Panc1 (cell line): ENCODE results near the gene MACROD2. TPM values are rescaled to one million over a fixed set of nuclear protein-coding genes. Genes with fewer than 3 reads are reported as not detected.
"Not testable (repeated sequence)": the region's sequence is repeated elsewhere in the genome, so short reads cannot be mapped to it uniquely, and the experiment has no call there.

Source experiments
- ATAC-seq: fragments of 200-7000 bp; cut with Tn5 transposase; 2 replicates; pipeline ENCODE4 v1.9.1; 2020; ENCODE audit warnings: mild to moderate bottlenecking, moderate library complexity
- BruUV-seq: library from RNA; stranded (reverse); fragments of 400-500 nt; replicated peaks from 2 replicates; lab custom pipeline; 2021; lab: Mats Ljungman, UMichigan
- CTCF ChIA-PET: fragments of 300-600 bp; sonication (Branson Sonifier 250); formaldehyde crosslinking; loops from one replicate; lab custom pipeline; 2022; ENCODE audit warnings: antibody characterized with exemption; lab: Charles Lee
- POLR2A ChIA-PET: fragments of 300-600 bp; sonication (Branson Sonifier 250); formaldehyde crosslinking; loops from one replicate; lab custom pipeline; 2022; ENCODE audit warnings: antibody characterized with exemption; lab: Charles Lee
- DNase-seq: peaks from one replicate; pipeline ENCODE4 v3.0.0-alpha.2; 2010; ENCODE audit warnings: low read depth, low spot score
- H3K27ac ChIP-seq: 2 replicates; pipeline ENCODE4 v1.5.1; 2011; ENCODE audit warnings: mild to moderate bottlenecking, low read length, inconsistent platforms
- H3K27me3 ChIP-seq: fragments of 200-500 bp; sonication (Bioruptor generic); 2 replicates; pipeline ENCODE4 v1.6.0; 2014; ENCODE audit warnings: low read length, inconsistent platforms; ENCODE audit not compliant: control insufficient read depth, insufficient read depth
- H3K36me3 ChIP-seq: fragments of 200-500 bp; sonication (Bioruptor generic); 2 replicates; pipeline ENCODE4 v1.5.1; 2014; ENCODE audit warnings: inconsistent platforms, mild to moderate bottlenecking, low read length, moderate library complexity; ENCODE audit not compliant: control insufficient read depth, insufficient read depth
- H3K4me1 ChIP-seq: 2 replicates; pipeline ENCODE4 v1.5.1; 2011; ENCODE audit warnings: inconsistent platforms, mild to moderate bottlenecking, low read length, moderate library complexity; ENCODE audit not compliant: control insufficient read depth, insufficient read depth
- H3K4me3 ChIP-seq, 2 experiments: 2 replicates each; pipeline ENCODE4 v1.5.1; 2011 to 2012; ENCODE audit warnings: low read depth in 2 of 2, low read length in 2 of 2, mild to moderate bottlenecking in 2 of 2, inconsistent platforms in 1 of 2, moderate library complexity in 1 of 2
- H3K9me3 ChIP-seq: fragments of 200-500 bp; sonication (Bioruptor generic); 2 replicates; pipeline ENCODE4 v1.5.1; 2014; ENCODE audit warnings: low read depth, mild to moderate bottlenecking, inconsistent platforms, low read length, moderate library complexity; ENCODE audit not compliant: control insufficient read depth, insufficient read depth
- CTCF ChIP-seq: fragments of 450-650 bp; IDR thresholded peaks from 2 replicates; pipeline ENCODE4 v1.5.1; 2017; ENCODE audit warnings: mild to moderate bottlenecking
- POLR2AphosphoS5 ChIP-seq: IDR thresholded peaks from 2 replicates; pipeline ENCODE4 v1.6.1; 2012; ENCODE audit warnings: mild to moderate bottlenecking, low read depth, low read length, moderate library complexity
- REST ChIP-seq, 2 experiments: IDR thresholded peaks; 2 replicates each; pipeline ENCODE4 v1.6.1; 2011 to 2012; ENCODE audit warnings: low read depth in 2 of 2, control low read depth in 1 of 2, low read length in 1 of 2, mild to moderate bottlenecking in 1 of 2, moderate library complexity in 1 of 2; ENCODE audit not compliant: insufficient read depth in 1 of 2
- SIN3A ChIP-seq: IDR thresholded peaks from 2 replicates; pipeline ENCODE4 v1.6.1; 2012; ENCODE audit warnings: low read depth, mild to moderate bottlenecking, low read length, moderate library complexity, borderline replicate concordance; ENCODE audit not compliant: insufficient read depth
- TCF7L2 ChIP-seq: IDR thresholded peaks from 2 replicates; pipeline ENCODE4 v1.6.1; 2011; ENCODE audit warnings: mild to moderate bottlenecking, low read depth, low read length, inconsistent platforms
- in situ Hi-C: cut with HindIII; loops from 2 replicates; pipeline ENCODE4 v1.10.0; 2016; ENCODE audit warnings: low sequenced_read_pairs, low pct_unique_long_range_greater_than_20kb
- intact Hi-C: fragments of 100-400 bp; cut with micrococcal nuclease; formaldehyde crosslinking; loops from one replicate; pipeline ENCODE4 v1.10.0; 2022; ENCODE audit not compliant: unreplicated experiment
- total RNA-seq: library from RNA; stranded (reverse); gene quantifications from one replicate; pipeline ENCODE4 v1.2.1, GENCODE V29; 2021; ENCODE audit not compliant: unreplicated experiment

The MACROD2 gene
- total RNA-seq, 1 experiment from 2014 or later = 1.2 TPM

GRCh38 chr20:15011631-15012030 lies 1016.3 kb downstream of the MACROD2 start:
- ChIA-PET POLR2A (no interaction called here), CTCF (no interaction called here)
- ATAC-seq (no peak), DNase-seq (no peak)
- intact Hi-C loops = no loop called here
- H3K27me3 ChIP-seq = no peaks in the 10 kb centered on the region
- no peaks in the 10 kb centered on the region for H3K36me3 ChIP-seq
- no peak overlapping the region for H3K27ac ChIP-seq
- no peaks in the 10 kb centered on the region for H3K4me1 ChIP-seq
- in situ Hi-C loops = no loop called here
- no peaks in the 10 kb centered on the region for H3K9me3 ChIP-seq
- H3K4me3 ChIP-seq = no peak overlapping the region
- TF ChIP-seq POLR2AphosphoS5 = no peak
- no peak for TF ChIP-seq TCF7L2
- BruUV-seq = no TSS peak

- Histone ChIP-seq H3K27ac (no peak overlapping the region), H3K27me3 (no peaks in the 10 kb centered on the region), H3K4me1 (no peaks in the 10 kb centered on the region), H3K4me3 (no peak overlapping the region), H3K36me3 (no peaks in the 10 kb centered on the region), H3K9me3 (no peaks in the 10 kb centered on the region)
- ATAC-seq (no peak), DNase-seq (no peak)
- CTCF ChIA-PET = no interaction called here
- intact Hi-C loops (no loop called here), in situ Hi-C loops (no loop called here)
- POLR2A ChIA-PET = no interaction called here
- BruUV-seq = no TSS peak
- no peak for TF ChIP-seq TCF7L2
- TF ChIP-seq POLR2AphosphoS5 = no peak
- no peak for TF ChIP-seq SIN3A
- TF ChIP-seq REST (IDR thresholded peaks at IDR 0.05; ENCODE audit: insufficient read depth in 1 of 2, low read depth in 2 of 2, low read length in 1 of 2) = no peak
- no peak for TF ChIP-seq CTCF
Observed at GRCh38 chr20:15012566-15012965, 1017.2 kb downstream of the MACROD2 start.

GRCh38 chr20:15016875-15017274 lies 1021.6 kb downstream of the MACROD2 start:
- BruUV-seq, H3K9me3 ChIP-seq, CTCF ChIA-PET, ATAC-seq, DNase-seq, POLR2A ChIA-PET, H3K4me1 ChIP-seq, in situ Hi-C loops, intact Hi-C loops, H3K4me3 ChIP-seq, H3K27me3 ChIP-seq, H3K36me3 ChIP-seq, H3K27ac ChIP-seq: not testable (repeated sequence)
